K562 (cell line): ENCODE data around the gene KAT7. TPM values are rescaled to one million over a fixed set of nuclear protein-coding genes. Genes with fewer than 3 reads are reported as not detected.

ENCODE experiments used
- ATAC-seq: fragments of 200-7000 bp; cut with Tn5 transposase; 3 replicates; pipeline ENCODE4 v1.9.1; 2020; ENCODE audit warnings: moderate library complexity
- BruUV-seq: library from RNA; stranded (reverse); fragments of 400-500 nt; replicated peaks from 2 replicates; lab custom pipeline; 2021; lab: Mats Ljungman, UMichigan
- CTCF ChIA-PET: fragments of 300-600 bp; formaldehyde crosslinking; extraction: SDS; loops from one replicate; lab custom pipeline; 2021; ENCODE audit warnings: low intra/inter-chr PET ratio; lab: Yijun Ruan, JAX
- POLR2A ChIA-PET: fragments of 300-600, 350-650 bp; sonication (Branson Sonifier 250); formaldehyde crosslinking; extraction: SDS; loops from one replicate; lab custom pipeline; 2021; ENCODE audit warnings: antibody characterized with exemption, inconsistent platforms; lab: Yijun Ruan, JAX
- DNase-seq, 4 experiments: peaks; one replicate each; pipeline versions ENCODE4 v3.0.0 to v3.0.0-alpha.2; 2011 to 2018; ENCODE audit warnings: low spot score in 3 of 4, mixed read lengths in 3 of 4; ENCODE audit errors: extremely low read depth in 1 of 4
- FAIRE-seq: peaks from 2 replicates; lab custom pipeline; 2011; peaks lifted over from hg19 to GRCh38; lab: Jason Lieb, UNC
- H2AFZ ChIP-seq: 2 replicates; pipeline ENCODE4 v1.6.0; 2011; ENCODE audit warnings: low read depth, low read length, control low read depth, inconsistent platforms
- H3K27ac ChIP-seq: fragments of 200-600 bp; 3 replicates; pipeline ENCODE4 v1.8.0; 2011; ENCODE audit warnings: low read depth, mild to moderate bottlenecking, control low read depth, inconsistent platforms, low read length, moderate library complexity, mixed read lengths; ENCODE audit errors: extremely low read depth
- H3K27me3 ChIP-seq, 2 experiments: fragments of 300-600 bp in 1 of 2; 2 replicates in 1 of 2; 3 replicates in 1 of 2; pipeline versions ENCODE4 v1.6.0 to v1.8.0; 2011; ENCODE audit warnings: inconsistent platforms in 2 of 2, low read length in 2 of 2, mild to moderate bottlenecking in 1 of 2, mixed read lengths in 1 of 2, moderate library complexity in 1 of 2; ENCODE audit not compliant: control insufficient read depth in 2 of 2, insufficient read depth in 2 of 2
- H3K36me3 ChIP-seq: fragments of 300-600 bp; 3 replicates; pipeline ENCODE4 v1.8.0; 2011; ENCODE audit warnings: mild to moderate bottlenecking, low read length, inconsistent platforms; ENCODE audit not compliant: control insufficient read depth, insufficient read depth
- H3K4me1 ChIP-seq, 2 experiments: fragments of 200-600 bp in 1 of 2; replicated peaks in 1 of 2; 2 replicates in 1 of 2; 3 replicates in 1 of 2; pipeline versions ENCODE4 v1.5.1 to v1.8.0; 2011; ENCODE audit warnings: inconsistent platforms in 2 of 2, low read length in 2 of 2, mild to moderate bottlenecking in 1 of 2, mixed read lengths in 1 of 2, moderate library complexity in 1 of 2; ENCODE audit not compliant: control insufficient read depth in 2 of 2, insufficient read depth in 2 of 2
- H3K4me2 ChIP-seq: 2 replicates; pipeline ENCODE4 v1.6.1; 2011; ENCODE audit warnings: low read length, control low read depth, inconsistent platforms, mixed read lengths; ENCODE audit not compliant: insufficient read depth
- H3K4me3 ChIP-seq: fragments of 200-600 bp; sonication (generic), shearing (Covaris generic); 2 replicates; pipeline ENCODE4 v1.5.1; 2016; ENCODE audit warnings: control low read depth, inconsistent platforms
- H3K79me2 ChIP-seq: fragments of 200-600 bp; 3 replicates; pipeline ENCODE4 v1.8.0; 2011; ENCODE audit warnings: low read length, inconsistent platforms; ENCODE audit not compliant: control insufficient read depth, insufficient read depth
- H3K9ac ChIP-seq, 2 experiments: 2 replicates each; pipeline versions ENCODE4 v1.6.0 to v1.6.1; 2011; ENCODE audit warnings: low read depth in 2 of 2, low read length in 2 of 2, control low read depth in 1 of 2, inconsistent platforms in 1 of 2, mild to moderate bottlenecking in 1 of 2, mixed read lengths in 1 of 2; ENCODE audit not compliant: insufficient read depth in 1 of 2
- H3K9me1 ChIP-seq: one replicate; pipeline ENCODE4 v1.6.0; 2011; ENCODE audit warnings: inconsistent platforms, mild to moderate bottlenecking, low read length, moderate library complexity; ENCODE audit not compliant: control insufficient read depth, insufficient read depth
- H3K9me3 ChIP-seq: replicated peaks from 2 replicates; pipeline ENCODE4 v1.5.1; 2011; ENCODE audit warnings: low read depth, low read length, inconsistent platforms; ENCODE audit not compliant: control insufficient read depth, insufficient read depth
- H4K20me1 ChIP-seq: replicated peaks from 2 replicates; pipeline ENCODE4 v1.6.1; 2011; ENCODE audit warnings: low read length, inconsistent platforms, mixed read lengths; ENCODE audit not compliant: control insufficient read depth, insufficient read depth
- CEBPB ChIP-seq: fragments of 450-650 bp; IDR thresholded peaks from 2 replicates; pipeline ENCODE4 v1.6.1; 2016; ENCODE audit warnings: missing genetic modification characterization, missing compliant biosample characterization
- CEBPG ChIP-seq, 3 experiments: fragments of 200-800 bp in 1 of 3; sonication (Bioruptor generic) in 1 of 3; sonication (generic) in 1 of 3; formaldehyde crosslinking in 1 of 3; IDR thresholded peaks in 2 of 3; conservative IDR thresholded peaks in 1 of 3; 2 replicates each; pipeline versions ENCODE4 v1.6.1 to v1.8.0; 2016 to 2022; ENCODE audit warnings: missing compliant biosample characterization in 2 of 3, missing genetic modification characterization in 2 of 3, mild to moderate bottlenecking in 1 of 3, missing genetic modification reagents in 1 of 3
- SRSF9 ChIP-seq: fragments of 200-400 bp; formaldehyde crosslinking; IDR thresholded peaks from 2 replicates; pipeline ENCODE4 v1.6.1; 2017; ENCODE audit warnings: low read depth, low read length, borderline replicate concordance
- ZNF253 ChIP-seq: fragments of 250-450 bp; sonication (Bioruptor Pico); conservative IDR thresholded peaks from 2 replicates; pipeline ENCODE4 v1.6.1; 2021; ENCODE audit warnings: mild to moderate bottlenecking
- ZNF316 ChIP-seq: fragments of 450-650 bp; IDR thresholded peaks from 2 replicates; pipeline ENCODE4 v1.6.1; 2016
- whole genome bisulfite sequencing: fragments of 100-300 bp; shearing (Covaris generic); methylation state at CpG from one replicate; pipeline ENCODE4 v1.1.6; 2016; ENCODE audit warnings: low coverage, mixed read lengths; ENCODE audit not compliant: insufficient coverage; ENCODE audit errors: missing lambda C conversion rate; 5-methylcytosine and 5-hydroxymethylcytosine counted together
- in situ Hi-C: fragments of 300-500 bp; cut with MboI; formaldehyde crosslinking; loops from 4 replicates; pipeline ENCODE4 v1.15.0; 2018; ENCODE audit warnings: inconsistent platforms, mixed read lengths
- intact Hi-C: fragments of 100-400 bp; cut with micrococcal nuclease; formaldehyde crosslinking; loops from 2 replicates; pipeline ENCODE4 v1.14.2; 2022
- polyA plus RNA-seq, 8 experiments: library from polyadenylated mRNA; depleted of rRNA in 4 of 8; stranded (reverse) in 5 of 8; unstranded in 3 of 8; fragments of >200 nt; fragmentation: Nextera tagmentation in 2 of 8; fragmentation: Illumina TruSeq in 1 of 8; extraction: Ambion mirVana in 2 of 8; extraction: Trizol in 1 of 8; gene quantifications; 2 replicates each; pipeline versions ENCODE4 v1.2.1 to v1.2.3, GENCODE V29; 2011 to 2014; ENCODE audit warnings: inconsistent platforms in 1 of 8, missing spikeins in 1 of 8
- total RNA-seq, 7 experiments: library from RNA; depleted of rRNA in 6 of 7; stranded (reverse); fragments of >200 nt in 6 of 7; fragmentation: Illumina TruSeq in 2 of 7; extraction: Trizol in 2 of 7; gene quantifications; 2 replicates each; pipeline versions ENCODE4 v1.2.1 to v1.2.3, GENCODE V29; 2011 to 2021; ENCODE audit warnings: low replicate concordance in 1 of 7

The KAT7 gene
- total and polyA plus RNA-seq, 9 of the 15 experiments (the other 6 are each of a cell fraction or from before 2014, with no cell fraction given) = 10.8 to 57.3 (median 34.8) TPM

- intact Hi-C loops = no loop called here
- no TSS peak for BruUV-seq
- no peak overlapping the region for H3K4me2 ChIP-seq
- ATAC-seq (no peak), FAIRE-seq (no peak), DNase-seq (peak in 2 of 4 experiments; percentile 42)
- TF ChIP-seq CEBPB (tag) (peak; percentile 69), ZNF253 (no peak), SRSF9 (no peak), CEBPG (CRISPR knock-in tag; IDR thresholded peaks at IDR 0.05) (peak; percentile 47), CEBPG (tag; conservative IDR thresholded peaks at IDR 0.05 in 1 of 2, IDR thresholded peaks at IDR 0.05 in 1 of 2) (peak; percentile 28 to 46; a peak in 1 of 4 replicates), ZNF316 (0 out of 2 replicates have a peak, but pooled peaks have one; percentile 14)
- H3K4me3 ChIP-seq = no peak overlapping the region
- ChIA-PET POLR2A (interaction anchor here (0.6 to 1.8 kb wide), 2 partner anchors 117 to 134 kb away, joined by 3 to 8 read pairs; no protein-coding TSS in a partner anchor), CTCF (interaction anchor here (6.8 kb wide), 1 partner anchor 134 kb away, joined by 134 read pairs; the partner anchor contains the start of gene DLX3)
- in situ Hi-C loops = loop anchor here (5.0 kb wide), 1 partner anchor 134 kb away; the partner anchor contains the start of gene DLX3
- H3K36me3 ChIP-seq = no peaks in the 10 kb centered on the region
- H3K27me3 ChIP-seq = peaks cover 14 to 49% of the 10 kb centered on the region in 2 experiments
- H3K9me1 ChIP-seq = no peaks in the 10 kb centered on the region
- no peaks in the 10 kb centered on the region for H3K79me2 ChIP-seq
- H3K27ac ChIP-seq = no peak overlapping the region
- H3K9ac ChIP-seq = peak overlapping the region in 1 of 2 experiments; percentile 8; a peak in 1 of 4 replicates
- H4K20me1 ChIP-seq = peaks cover 7% of the 10 kb centered on the region
- no peak overlapping the region for H2AFZ ChIP-seq
- 3% methylated on average over 15 of the region's 17 CpGs for WGBS
- peaks cover 0 to 13% of the 10 kb centered on the region in 2 experiments; a peak in 3 of 5 replicates for H3K4me1 ChIP-seq
- H3K9me3 ChIP-seq = no peaks in the 10 kb centered on the region
Observed at GRCh38 chr17:49862781-49863331, 74.4 kb downstream of the KAT7 start.
